Measurements from ENCODE around the gene SYNGR3.

GRCh38 chr16:1950559-1950958, 39.2 kb upstream of the SYNGR3 start:
- TF ChIP-seq CTCF (optimal IDR thresholded peaks at IDR 0.05 in 1 of 3, IDR thresholded peaks at IDR 0.05 in 1 of 3, conservative IDR thresholded peaks at IDR 0.05 in 1 of 3; ENCODE audit: extremely low read depth in 1 of 3, insufficient read depth in 2 of 3, low read length in 3 of 3) (no peak), EZH2 (IDR thresholded peaks at IDR 0.05; ENCODE audit: low read length) (no peak)
